CD4-positive, alpha-beta T cell treated with Interleukin-4 for 4 hours (primary cell): ENCODE measurements around the gene BRCA1.
"Not testable (repeated sequence)": the region's sequence is repeated elsewhere in the genome, so short reads cannot be mapped to it uniquely, and the experiment has no call there.

Experiments used
- DNase-seq: peaks from one replicate; pipeline ENCODE4 v3.0.0-alpha.2; 2020

Gene BRCA1

GRCh38 chr17:43133439-43133838, 8.3 kb upstream of the BRCA1 start:
- DNase-seq, result not testable (repeated sequence)

- no peak for DNase-seq
Observed at GRCh38 chr17:43132117-43132516, 7.0 kb upstream of the BRCA1 start.

GRCh38 chr17:43129671-43130010, 4.5 kb upstream of the BRCA1 start:
- no peak for DNase-seq

GRCh38 chr17:43127333-43127876, 2.2 kb upstream of the BRCA1 start:
- DNase-seq, result not testable (repeated sequence)

GRCh38 chr17:43126911-43127290, 1.7 kb upstream of the BRCA1 start:
- DNase-seq, result no peak

GRCh38 chr17:43125967-43126910, 1.1 kb upstream of the BRCA1 start:
- no peak for DNase-seq

- DNase-seq, result no peak
Observed at GRCh38 chr17:43118679-43119615, 6.2 kb downstream of the BRCA1 start.

- DNase-seq, result no peak
Observed at GRCh38 chr17:43114151-43114552, 11.0 kb downstream of the BRCA1 start.

- DNase-seq, result no peak
Observed at GRCh38 chr17:43106552-43106951, 18.6 kb downstream of the BRCA1 start.

GRCh38 chr17:43105146-43105545, 20.0 kb downstream of the BRCA1 start:
- DNase-seq, result no peak

GRCh38 chr17:43104665-43105064, 20.5 kb downstream of the BRCA1 start:
- no peak for DNase-seq

- DNase-seq, result not testable (repeated sequence)
Observed at GRCh38 chr17:43095364-43095763, 29.8 kb downstream of the BRCA1 start.

- DNase-seq, result no peak
Observed at GRCh38 chr17:43094129-43094835, 30.9 kb downstream of the BRCA1 start.

GRCh38 chr17:43092901-43093300, 32.3 kb downstream of the BRCA1 start:
- no peak for DNase-seq

GRCh38 chr17:43090022-43090421, 35.1 kb downstream of the BRCA1 start:
- no peak for DNase-seq

GRCh38 chr17:43085474-43085873, 39.7 kb downstream of the BRCA1 start:
- DNase-seq, result no peak

GRCh38 chr17:43079641-43080302, 45.4 kb downstream of the BRCA1 start:
- DNase-seq, result no peak

GRCh38 chr17:43074869-43075268, 50.3 kb downstream of the BRCA1 start:
- DNase-seq, result no peak

GRCh38 chr17:43070872-43071271, 54.3 kb downstream of the BRCA1 start:
- no peak for DNase-seq

- DNase-seq, result no peak
Observed at GRCh38 chr17:43070257-43070656, 54.9 kb downstream of the BRCA1 start.

GRCh38 chr17:43069368-43069898, 55.7 kb downstream of the BRCA1 start:
- no peak for DNase-seq
